ENCODE results near the gene XRRA1. TPM values are rescaled to one million over a fixed set of nuclear protein-coding genes. Genes with fewer than 3 reads are reported as not detected.

XRRA1 gene
- total RNA-seq, 1 donor, result 7.8 TPM

DNA sequence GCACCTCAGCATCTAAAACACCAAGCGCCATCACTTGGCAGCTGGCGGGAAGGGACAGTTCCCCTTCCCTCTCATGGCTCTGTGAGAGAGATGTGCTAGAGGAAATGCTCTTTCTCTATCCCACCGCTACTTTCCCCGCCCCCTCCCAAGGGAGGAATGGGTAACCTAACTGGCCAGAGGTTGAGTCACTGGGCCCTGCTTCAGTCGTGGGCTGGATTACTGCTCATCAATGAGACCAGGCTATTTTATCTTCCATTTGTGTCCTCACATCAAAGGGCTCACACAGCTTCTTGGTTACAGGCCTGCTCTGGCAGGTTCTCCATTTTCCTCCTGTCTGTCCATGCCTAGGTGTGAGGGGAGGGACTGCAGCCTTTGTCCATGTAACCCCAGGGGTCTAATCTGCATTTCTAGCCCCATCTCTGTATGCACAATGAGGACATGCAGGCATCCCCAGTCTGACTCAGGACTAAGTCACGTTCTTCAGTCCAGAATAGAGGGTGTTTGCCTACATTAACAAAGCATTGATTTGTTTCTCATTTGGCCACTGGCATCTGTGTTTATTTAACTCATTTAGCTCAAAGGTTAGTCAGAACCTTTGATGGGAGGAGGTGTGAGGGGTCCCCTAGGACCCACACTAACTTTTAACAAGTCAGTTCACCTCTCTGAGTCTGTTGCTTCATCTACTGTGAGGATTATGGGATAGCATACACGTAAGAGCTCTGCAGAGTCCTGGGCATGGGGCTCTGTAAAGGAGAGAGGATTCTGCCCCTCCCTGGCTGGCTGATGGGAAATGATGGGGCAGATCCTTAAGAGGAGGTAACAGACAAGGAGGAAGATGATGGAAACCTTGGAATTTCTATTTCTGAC is 99.1 kb downstream of the XRRA1 start:
- DNase-seq (ENCODE audit: low read depth), result peak; percentile 21
- TF ChIP-seq, protein P1, sequence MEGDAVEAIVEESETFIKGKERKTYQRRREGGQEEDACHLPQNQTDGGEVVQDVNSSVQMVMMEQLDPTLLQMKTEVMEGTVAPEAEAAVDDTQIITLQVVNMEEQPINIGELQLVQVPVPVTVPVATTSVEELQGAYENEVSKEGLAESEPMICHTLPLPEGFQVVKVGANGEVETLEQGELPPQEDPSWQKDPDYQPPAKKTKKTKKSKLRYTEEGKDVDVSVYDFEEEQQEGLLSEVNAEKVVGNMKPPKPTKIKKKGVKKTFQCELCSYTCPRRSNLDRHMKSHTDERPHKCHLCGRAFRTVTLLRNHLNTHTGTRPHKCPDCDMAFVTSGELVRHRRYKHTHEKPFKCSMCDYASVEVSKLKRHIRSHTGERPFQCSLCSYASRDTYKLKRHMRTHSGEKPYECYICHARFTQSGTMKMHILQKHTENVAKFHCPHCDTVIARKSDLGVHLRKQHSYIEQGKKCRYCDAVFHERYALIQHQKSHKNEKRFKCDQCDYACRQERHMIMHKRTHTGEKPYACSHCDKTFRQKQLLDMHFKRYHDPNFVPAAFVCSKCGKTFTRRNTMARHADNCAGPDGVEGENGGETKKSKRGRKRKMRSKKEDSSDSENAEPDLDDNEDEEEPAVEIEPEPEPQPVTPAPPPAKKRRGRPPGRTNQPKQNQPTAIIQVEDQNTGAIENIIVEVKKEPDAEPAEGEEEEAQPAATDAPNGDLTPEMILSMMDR (IDR thresholded peaks at IDR 0.05; ENCODE audit: insufficient read depth, low read depth, low read length), result no peak
- no peak overlapping the region for H3K4me3 ChIP-seq (ENCODE audit: low read depth, low read length)

DNA sequence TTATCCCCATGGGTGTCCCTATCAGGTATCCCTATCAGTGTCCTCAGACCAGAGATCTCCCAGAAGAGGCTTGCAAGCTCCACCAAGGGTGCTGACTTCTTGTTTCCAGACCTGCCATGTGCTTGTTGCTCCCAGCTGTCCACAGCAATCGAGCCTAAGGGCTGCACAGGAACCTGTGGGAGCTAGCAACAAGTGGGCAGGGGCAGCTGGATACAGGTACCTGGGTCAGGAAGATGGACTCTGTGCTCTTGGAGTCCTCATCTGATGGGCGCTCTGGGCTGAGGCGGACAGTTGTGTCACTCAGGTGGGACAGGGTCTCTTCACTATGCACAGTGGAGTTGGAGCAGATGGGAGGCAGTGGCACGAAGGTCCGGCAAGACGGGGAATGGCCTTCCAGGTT is 101.0 kb downstream of the XRRA1 start:
- no peak for DNase-seq (ENCODE audit: low read depth)
- TF ChIP-seq, protein P1 (IDR thresholded peaks at IDR 0.05; ENCODE audit: insufficient read depth, low read depth, low read length), result no peak
- no peak overlapping the region for H3K4me3 ChIP-seq (ENCODE audit: low read depth, low read length)

DNA sequence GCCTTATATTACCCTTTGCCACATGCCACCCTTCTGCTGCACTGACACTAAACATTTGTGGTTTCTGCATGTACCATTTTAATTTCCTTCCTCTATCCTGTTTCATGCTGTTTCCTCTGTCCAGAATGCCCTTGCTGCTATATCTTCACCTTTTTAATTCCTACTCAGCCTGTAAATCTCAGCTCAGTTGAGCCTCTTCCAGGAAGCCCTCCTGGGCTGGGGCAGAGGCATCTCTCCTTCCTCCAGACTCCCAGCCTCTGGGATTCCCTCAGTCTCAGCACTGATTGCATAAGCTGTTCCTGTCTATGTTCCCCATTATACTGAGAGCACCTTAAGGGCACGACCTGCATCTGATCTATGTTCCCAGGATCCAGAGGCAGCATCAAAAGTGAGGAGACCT is 101.5 kb downstream of the XRRA1 start:
- TF ChIP-seq, protein P1 (IDR thresholded peaks at IDR 0.05; ENCODE audit: insufficient read depth, low read depth, low read length), result no peak
- H3K4me3 ChIP-seq (ENCODE audit: low read depth, low read length), result no peak overlapping the region
- no peak for DNase-seq (ENCODE audit: low read depth)

DNA sequence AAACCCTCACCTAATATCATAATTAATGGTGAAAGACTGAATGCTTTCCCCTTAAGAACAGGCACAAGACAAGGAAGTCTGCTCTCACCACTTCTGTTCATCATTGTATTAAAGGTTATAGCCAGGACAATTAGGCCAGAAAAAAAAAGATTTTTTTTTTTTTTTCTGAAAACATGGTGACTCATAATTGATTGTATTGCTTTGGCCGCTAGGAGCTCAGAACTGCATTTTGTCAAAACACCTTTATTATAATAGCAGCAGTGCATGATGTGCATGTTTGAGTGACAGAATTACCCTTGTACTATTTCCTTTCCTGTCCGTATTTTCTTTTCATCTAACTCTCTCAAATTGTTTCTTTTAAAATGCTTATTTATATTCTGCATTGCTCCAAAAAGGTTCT is 102.1 kb downstream of the XRRA1 start:
- TF ChIP-seq, protein P1 (IDR thresholded peaks at IDR 0.05; ENCODE audit: insufficient read depth, low read depth, low read length), result no peak
- DNase-seq (ENCODE audit: low read depth), result no peak
- H3K4me3 ChIP-seq (ENCODE audit: low read depth, low read length), result no peak overlapping the region

DNA sequence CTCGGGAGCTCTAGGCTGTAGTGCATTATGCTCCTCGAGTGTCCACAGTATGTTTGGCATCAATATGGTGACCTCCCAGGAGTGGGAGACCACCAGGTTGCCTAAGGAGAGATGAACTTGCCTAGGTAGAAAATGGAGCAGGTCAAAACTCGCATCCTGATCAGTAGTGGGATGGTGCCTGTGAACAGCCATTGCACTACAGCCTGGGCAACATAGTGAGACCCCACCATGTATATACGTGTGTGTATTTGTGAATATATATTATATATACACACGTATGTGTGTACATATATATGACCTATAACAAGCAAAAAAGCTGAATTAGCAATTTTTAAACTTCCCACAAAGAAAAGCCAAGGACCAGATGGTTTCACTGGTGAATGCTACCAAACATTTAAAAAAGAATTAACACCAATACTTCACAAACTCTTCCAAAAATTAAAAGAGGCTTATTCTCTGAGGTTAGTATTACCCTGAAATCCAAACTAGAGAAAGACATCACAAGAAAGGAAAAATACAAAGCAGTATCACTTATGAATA is 102.8 kb downstream of the XRRA1 start:
- no peak overlapping the region for H3K4me3 ChIP-seq (ENCODE audit: low read depth, low read length)
- DNase-seq (ENCODE audit: low read depth), result no peak
- TF ChIP-seq, protein P1 (IDR thresholded peaks at IDR 0.05; ENCODE audit: insufficient read depth, low read depth, low read length), result no peak

DNA sequence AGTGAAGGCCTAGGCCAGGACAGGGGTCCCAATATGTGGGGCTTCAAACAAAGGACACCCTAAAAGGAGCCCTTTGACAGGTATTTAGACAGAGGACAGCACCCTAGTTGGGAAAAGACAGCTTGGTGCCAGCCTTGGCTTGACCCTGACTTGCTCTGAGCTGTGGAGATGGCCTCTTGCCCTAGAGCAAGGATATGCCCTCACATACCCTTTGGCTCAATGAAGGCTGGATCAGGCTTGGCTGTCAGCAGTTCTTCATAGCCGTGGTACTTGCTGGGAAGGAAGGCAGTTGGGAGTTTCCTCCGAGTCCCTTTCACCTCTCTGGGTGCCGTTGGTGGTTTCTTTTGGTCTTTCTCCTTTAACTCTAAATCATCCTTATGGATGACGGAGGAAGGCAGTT is 104.0 kb downstream of the XRRA1 start:
- H3K4me3 ChIP-seq (ENCODE audit: low read depth, low read length), result no peak overlapping the region
- TF ChIP-seq, protein P1 (IDR thresholded peaks at IDR 0.05; ENCODE audit: insufficient read depth, low read depth, low read length), result no peak
- no peak for DNase-seq (ENCODE audit: low read depth)

All from fibroblast of villous mesenchyme (primary cell).